Neural crest cell (in vitro differentiated cells): Measurements from ENCODE around the gene DDX31. TPM values are rescaled to one million over a fixed set of nuclear protein-coding genes. Genes with fewer than 3 reads are reported as not detected.

Experiments
- DNase-seq: peaks from one replicate; pipeline ENCODE4 v3.0.0; 2021; ENCODE audit warnings: low read depth, mixed read lengths, low spot score
- H3K27ac Mint-ChIP-seq: one replicate; pipeline ENCODE4 v1.8.0; 2021; ENCODE audit warnings: mild to moderate bottlenecking, mixed read lengths; ENCODE audit not compliant: unreplicated experiment
- H3K27me3 Mint-ChIP-seq: 2 replicates; pipeline ENCODE4 v1.8.0; 2021; ENCODE audit warnings: low read depth, mild to moderate bottlenecking, mixed read lengths
- H3K36me3 Mint-ChIP-seq: 2 replicates; pipeline ENCODE4 v1.8.0; 2021; ENCODE audit warnings: low read depth, mild to moderate bottlenecking, mixed read lengths
- H3K4me1 Mint-ChIP-seq: 2 replicates; pipeline ENCODE4 v1.8.0; 2021; ENCODE audit warnings: mixed read lengths
- H3K4me3 Mint-ChIP-seq: one replicate; pipeline ENCODE4 v1.8.0; 2021; ENCODE audit warnings: mild to moderate bottlenecking, mixed read lengths
- H3K9me3 Mint-ChIP-seq: 2 replicates; pipeline ENCODE4 v1.8.0; 2021; ENCODE audit warnings: mixed read lengths
- total RNA-seq: library from RNA; stranded (reverse); gene quantifications from 2 replicates; pipeline ENCODE4 v1.2.1, GENCODE V29; 2021
- TF ChIP-seq, protein P1 (sequence below): fragments of 200-600 bp; sonication (generic); conservative IDR thresholded peaks from 2 replicates; pipeline ENCODE4 v1.5.0; 2021; ENCODE audit warnings: antibody characterized with exemption, mild to moderate bottlenecking

The DDX31 gene
- total RNA-seq, 1 donor from 2014 or later, result 20.9 TPM

DNA sequence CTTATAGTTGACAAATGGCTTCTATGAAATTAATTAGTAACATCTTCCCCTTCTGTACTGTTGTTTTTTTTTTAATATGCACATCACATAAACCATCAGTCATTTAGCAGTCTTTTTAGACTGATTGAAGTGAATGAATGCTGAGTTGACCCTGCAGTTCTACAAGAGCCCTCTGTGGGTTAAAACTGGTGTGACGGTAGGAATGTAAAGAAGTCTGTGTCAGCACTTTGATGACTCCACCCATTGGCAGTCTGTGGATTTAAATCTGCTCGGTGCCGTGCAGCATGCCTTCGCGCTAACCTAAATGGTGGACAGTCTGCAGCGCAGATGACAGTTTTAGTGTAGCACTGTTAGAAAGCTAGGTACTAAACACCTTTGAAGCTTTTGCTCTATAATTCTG lies 3.6 kb upstream of the DDX31 start:
- peak overlapping the region; percentile 64 for H3K4me3 Mint-ChIP-seq
- H3K9me3 Mint-ChIP-seq, result no peaks in the 10 kb centered on the region
- H3K4me1 Mint-ChIP-seq, result peaks cover 37% of the 10 kb centered on the region
- TF ChIP-seq, protein P1, sequence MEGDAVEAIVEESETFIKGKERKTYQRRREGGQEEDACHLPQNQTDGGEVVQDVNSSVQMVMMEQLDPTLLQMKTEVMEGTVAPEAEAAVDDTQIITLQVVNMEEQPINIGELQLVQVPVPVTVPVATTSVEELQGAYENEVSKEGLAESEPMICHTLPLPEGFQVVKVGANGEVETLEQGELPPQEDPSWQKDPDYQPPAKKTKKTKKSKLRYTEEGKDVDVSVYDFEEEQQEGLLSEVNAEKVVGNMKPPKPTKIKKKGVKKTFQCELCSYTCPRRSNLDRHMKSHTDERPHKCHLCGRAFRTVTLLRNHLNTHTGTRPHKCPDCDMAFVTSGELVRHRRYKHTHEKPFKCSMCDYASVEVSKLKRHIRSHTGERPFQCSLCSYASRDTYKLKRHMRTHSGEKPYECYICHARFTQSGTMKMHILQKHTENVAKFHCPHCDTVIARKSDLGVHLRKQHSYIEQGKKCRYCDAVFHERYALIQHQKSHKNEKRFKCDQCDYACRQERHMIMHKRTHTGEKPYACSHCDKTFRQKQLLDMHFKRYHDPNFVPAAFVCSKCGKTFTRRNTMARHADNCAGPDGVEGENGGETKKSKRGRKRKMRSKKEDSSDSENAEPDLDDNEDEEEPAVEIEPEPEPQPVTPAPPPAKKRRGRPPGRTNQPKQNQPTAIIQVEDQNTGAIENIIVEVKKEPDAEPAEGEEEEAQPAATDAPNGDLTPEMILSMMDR, result peak; percentile 54
- H3K27ac Mint-ChIP-seq, result no peak overlapping the region
- H3K27me3 Mint-ChIP-seq, result no peaks in the 10 kb centered on the region
- H3K36me3 Mint-ChIP-seq, result peaks cover 13% of the 10 kb centered on the region
- DNase-seq, result peak; percentile 5

DNA sequence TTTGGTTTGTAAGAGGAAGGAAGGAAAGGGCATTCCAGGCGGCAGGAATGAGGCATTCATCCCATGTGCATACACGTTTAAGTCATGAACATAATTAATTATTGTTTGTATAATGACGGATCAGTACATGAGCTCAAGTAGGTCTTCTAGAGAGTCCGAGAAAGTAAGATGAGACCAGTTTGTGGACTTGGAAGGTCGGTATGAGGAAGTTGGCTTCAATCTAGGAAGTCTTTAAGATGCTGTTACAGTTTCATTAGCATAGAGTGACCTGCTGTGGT lies 2.6 kb upstream of the DDX31 start:
- Mint-ChIP-seq H3K4me3 (peak overlapping the region; percentile 93), H3K27ac (no peak overlapping the region), H3K9me3 (no peaks in the 10 kb centered on the region), H3K4me1 (peaks cover 44% of the 10 kb centered on the region), H3K27me3 (no peaks in the 10 kb centered on the region), H3K36me3 (peaks cover 10% of the 10 kb centered on the region)
- TF ChIP-seq, protein P1, result no peak
- DNase-seq, result no peak

DNA sequence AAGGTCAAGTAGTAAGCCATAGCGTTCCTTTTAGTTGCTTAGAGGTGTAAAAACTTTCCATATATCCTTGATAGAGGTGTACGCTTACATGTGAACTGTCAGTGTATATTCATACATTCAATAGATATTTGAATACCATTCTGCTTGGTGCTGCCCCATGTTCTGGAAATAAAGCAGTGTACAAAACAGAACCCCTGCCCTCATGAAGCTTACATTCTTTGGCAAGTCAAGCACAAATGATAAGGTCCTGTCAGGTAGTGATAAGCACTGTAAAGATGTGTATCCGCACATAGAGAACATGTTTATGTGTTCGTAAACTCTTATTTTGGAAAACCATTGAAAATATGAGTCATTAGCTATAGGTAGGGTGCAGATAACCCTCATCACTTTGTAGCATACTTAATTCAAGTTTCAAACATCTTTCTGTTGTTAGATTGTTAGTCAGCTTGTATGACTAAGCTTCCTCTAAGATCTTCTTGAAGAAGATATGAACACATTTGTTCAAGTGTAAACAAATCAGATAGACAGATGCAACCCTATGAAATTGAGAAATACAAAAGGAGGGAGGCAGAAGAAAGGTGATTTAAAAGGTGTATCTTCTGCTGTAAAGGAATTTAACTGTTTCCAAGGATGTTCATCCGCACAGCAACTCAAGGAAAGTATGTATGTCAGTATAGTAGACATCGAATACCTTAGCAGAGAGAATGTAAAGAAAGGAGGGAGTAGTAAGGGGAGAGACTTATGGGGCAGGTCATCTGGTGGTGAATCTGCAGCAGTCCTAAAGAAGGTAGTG lies 2.0 kb upstream of the DDX31 start:
- DNase-seq, result no peak
- H3K27me3 Mint-ChIP-seq, result no peaks in the 10 kb centered on the region
- TF ChIP-seq, protein P1, result no peak
- no peaks in the 10 kb centered on the region for H3K9me3 Mint-ChIP-seq
- H3K36me3 Mint-ChIP-seq, result peaks cover 10% of the 10 kb centered on the region
- peak overlapping the region; percentile 93 for H3K4me3 Mint-ChIP-seq
- H3K4me1 Mint-ChIP-seq, result peaks cover 42% of the 10 kb centered on the region
- peak overlapping the region; percentile 95 for H3K27ac Mint-ChIP-seq

DNA sequence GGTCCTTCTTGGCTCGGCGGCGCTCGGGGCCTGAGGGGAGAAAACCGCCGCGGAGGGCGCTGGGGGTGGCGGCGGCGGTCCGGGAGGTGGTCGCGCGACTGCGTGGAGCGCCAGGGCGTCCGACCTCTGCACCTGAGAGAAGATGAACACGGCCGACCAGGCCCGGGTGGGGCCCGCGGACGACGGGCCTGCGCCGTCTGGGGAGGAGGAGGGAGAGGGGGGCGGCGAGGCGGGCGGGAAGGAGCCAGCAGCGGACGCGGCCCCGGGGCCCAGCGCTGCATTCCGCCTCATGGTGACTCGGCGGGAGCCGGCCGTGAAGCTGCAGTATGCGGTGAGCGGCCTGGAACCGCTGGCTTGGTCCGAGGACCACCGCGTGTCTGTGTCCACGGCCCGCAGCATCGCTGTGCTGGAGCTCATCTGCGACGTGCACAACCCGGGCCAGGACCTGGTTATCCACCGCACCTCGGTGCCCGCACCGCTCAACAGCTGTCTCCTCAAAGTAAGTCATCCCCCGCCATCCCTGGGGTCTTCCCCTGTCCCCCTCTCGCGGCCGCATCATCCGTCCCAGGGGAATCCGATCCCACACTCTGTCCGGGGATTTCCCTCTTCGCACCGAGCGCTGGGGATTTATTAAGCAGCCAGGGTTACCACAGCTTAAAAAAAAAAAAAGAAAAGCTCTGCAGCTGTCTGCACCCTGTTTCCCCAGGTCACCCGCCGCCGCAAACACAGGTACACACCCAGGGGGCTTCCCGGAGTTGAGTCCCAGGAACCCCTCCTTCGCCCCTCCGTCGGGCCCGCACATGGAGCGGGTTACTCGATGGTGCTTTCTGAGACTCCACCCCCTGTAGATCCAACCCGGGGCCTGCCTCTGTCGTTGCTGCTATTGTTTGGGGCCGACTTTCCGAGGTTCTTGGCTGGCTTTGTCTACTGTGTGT lies 941 bp upstream of the DDX31 start, which contains the start of gene GTF3C4:
Gene GTF3C4 (plus strand): TSS at position 8 of the 935 bp plus-strand sequence. CDS start 135 bp downstream, at position 143.
- DNase-seq, result peak; percentile 41
- Mint-ChIP-seq H3K27me3 (no peaks in the 10 kb centered on the region), H3K36me3 (peaks cover 10% of the 10 kb centered on the region), H3K4me1 (peaks cover 42% of the 10 kb centered on the region), H3K9me3 (no peaks in the 10 kb centered on the region), H3K4me3 (peak within 1 kb of the TSS; percentile 93), H3K27ac (peak within 1 kb of the TSS; percentile 96)
- TF ChIP-seq, protein P1, result no peak

DNA sequence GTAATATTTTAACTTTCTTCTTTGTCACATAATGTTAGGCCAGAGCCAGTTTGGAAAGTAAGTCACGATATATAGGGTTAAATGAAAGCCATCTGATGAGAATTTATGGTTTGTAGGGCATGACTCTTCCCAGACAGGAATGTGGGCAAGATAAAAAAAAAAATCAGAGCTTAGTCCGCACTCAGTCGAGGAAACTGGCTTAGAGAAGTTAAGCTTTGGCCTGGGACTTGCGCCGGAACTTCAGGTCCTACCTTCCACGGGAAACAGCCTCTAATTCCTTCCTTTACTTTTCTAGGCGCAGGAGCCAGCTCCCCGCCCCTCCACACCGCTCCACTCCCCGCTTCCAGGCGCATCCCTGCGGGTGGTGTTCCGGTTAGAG lies 475 bp downstream of the DDX31 start:
- H3K4me3 Mint-ChIP-seq, result peak overlapping the region; percentile 93
- H3K9me3 Mint-ChIP-seq, result no peaks in the 10 kb centered on the region
- TF ChIP-seq, protein P1, result no peak
- no peak for DNase-seq
- H3K27ac Mint-ChIP-seq, result peak overlapping the region; percentile 62
- peaks cover 10% of the 10 kb centered on the region for H3K36me3 Mint-ChIP-seq
- peaks cover 39% of the 10 kb centered on the region for H3K4me1 Mint-ChIP-seq
- no peaks in the 10 kb centered on the region for H3K27me3 Mint-ChIP-seq
